Thyroid gland (tissue), 4 donors: Measurements from ENCODE around the gene FKBP6. TPM values are rescaled to one million over a fixed set of nuclear protein-coding genes. Genes with fewer than 3 reads are reported as not detected.

Experiments
- DNase-seq, 2 donors: peaks; one replicate each; pipeline ENCODE4 v3.0.0-alpha.2; 2019
- H3K27ac ChIP-seq, 3 donors: fragments of 200-600 bp; sonication (generic); 1 replicate in 2 of 3; 2 replicates in 1 of 3; pipeline ENCODE4 v1.5.1; 2016 to 2019; ENCODE audit warnings: mild to moderate bottlenecking in 1 of 3, moderate library complexity in 1 of 3
- H3K27me3 ChIP-seq: fragments of 200-600 bp; sonication (generic); one replicate; pipeline ENCODE4 v1.5.1; 2019
- H3K36me3 ChIP-seq, 2 donors: fragments of 200-600 bp; sonication (generic); one replicate each; pipeline ENCODE4 v1.5.1; 2016 to 2019
- H3K4me1 ChIP-seq, 2 donors: fragments of 200-600 bp; sonication (generic); one replicate each; pipeline ENCODE4 v1.5.1; 2017 to 2019
- H3K4me3 ChIP-seq, 3 donors: fragments of 200-600 bp; sonication (generic); replicated peaks in 1 of 3; 1 replicate in 2 of 3; 2 replicates in 1 of 3; pipeline ENCODE4 v1.5.1; 2016; ENCODE audit warnings: mild to moderate bottlenecking in 1 of 3
- H3K9me3 ChIP-seq: fragments of 200-600 bp; sonication (generic); one replicate; pipeline ENCODE4 v1.5.1; 2017
- POLR2A ChIP-seq, 2 donors: fragments of 450-650 bp; IDR thresholded peaks; one replicate each; pipeline ENCODE4 v1.6.1; 2017; ENCODE audit warnings: antibody characterized with exemption in 2 of 2, mild to moderate bottlenecking in 2 of 2, moderate library complexity in 1 of 2
- WGBS, 2 donors: methylation state at CpG; one replicate each; pipeline ENCODE4 v1.1.5; 2017; 5-methylcytosine and 5-hydroxymethylcytosine counted together
- intact Hi-C: fragments of 100-400 bp; cut with DNase I; formaldehyde crosslinking; loops from one replicate; pipeline ENCODE4 v1.15.1; 2023
- total RNA-seq, 4 donors: library from RNA; depleted of rRNA; stranded (reverse); fragments of >200 nt; gene quantifications; one replicate each; pipeline ENCODE4 v1.2.3, GENCODE V29; 2016
- TF ChIP-seq, protein P1 (sequence below), 6 experiments: fragments of 200-600 bp in 3 of 6; fragments of 450-650 bp in 3 of 6; sonication (generic) in 3 of 6; IDR thresholded peaks; one replicate each; pipeline ENCODE4 v1.5.1; 2016 to 2019; ENCODE audit warnings: antibody characterized with exemption in 6 of 6, mild to moderate bottlenecking in 2 of 6, inconsistent platforms in 1 of 6, moderate library complexity in 1 of 6

The FKBP6 gene
- total RNA-seq, 4 donors from 2014 or later = 0.27 TPM; not detected in 3

DNA sequence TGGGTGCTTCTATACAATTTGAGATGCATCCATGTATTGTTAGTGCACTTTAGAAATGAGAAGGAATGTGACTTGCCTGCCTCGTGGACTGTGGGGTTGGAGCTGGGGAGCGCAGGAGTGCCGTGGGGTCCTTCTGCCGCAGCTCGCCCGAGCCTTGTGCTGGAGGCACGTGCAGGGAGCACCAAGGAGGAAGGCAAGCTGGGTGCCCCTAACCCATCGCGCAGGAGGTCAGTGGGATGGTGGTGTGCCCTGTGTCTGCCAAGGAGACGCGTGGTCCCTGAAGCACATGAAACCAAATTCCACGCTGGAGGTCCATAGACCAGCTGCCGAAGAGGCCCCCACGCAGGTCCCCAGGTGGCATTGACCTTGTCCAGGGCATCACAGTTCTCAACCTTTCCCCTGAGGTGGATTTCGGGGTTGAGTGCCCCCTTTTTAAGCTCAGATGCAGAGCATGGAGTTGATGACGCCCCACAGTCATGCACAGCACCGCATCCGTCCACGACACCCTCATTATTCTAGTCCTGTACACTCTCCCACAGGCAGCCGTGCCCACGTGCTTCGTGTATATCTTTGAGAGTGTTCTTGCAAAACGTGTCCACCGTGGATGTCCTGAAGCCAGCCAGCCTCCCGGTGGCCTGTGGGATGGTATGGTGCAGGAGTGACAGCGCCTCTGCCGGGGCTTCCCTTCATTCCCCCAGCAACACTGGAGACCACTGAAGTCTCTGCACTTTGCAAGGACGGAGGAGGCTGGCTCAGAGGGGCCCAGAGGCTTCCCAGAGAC is 35.5 kb downstream of the FKBP6 start:
- DNase-seq = no peak
- Histone ChIP-seq H3K4me1 (peaks cover 5 to 8% of the 10 kb centered on the region in 2 donors), H3K9me3 (no peaks in the 10 kb centered on the region), H3K27me3 (no peaks in the 10 kb centered on the region), H3K36me3 (no peaks in the 10 kb centered on the region), H3K27ac (no peak overlapping the region), H3K4me3 (no peak overlapping the region)
- 79 to 85% methylated on average over 24 to 28 of the region's 28 CpGs for WGBS, 2 donors
- TF ChIP-seq, protein P1, sequence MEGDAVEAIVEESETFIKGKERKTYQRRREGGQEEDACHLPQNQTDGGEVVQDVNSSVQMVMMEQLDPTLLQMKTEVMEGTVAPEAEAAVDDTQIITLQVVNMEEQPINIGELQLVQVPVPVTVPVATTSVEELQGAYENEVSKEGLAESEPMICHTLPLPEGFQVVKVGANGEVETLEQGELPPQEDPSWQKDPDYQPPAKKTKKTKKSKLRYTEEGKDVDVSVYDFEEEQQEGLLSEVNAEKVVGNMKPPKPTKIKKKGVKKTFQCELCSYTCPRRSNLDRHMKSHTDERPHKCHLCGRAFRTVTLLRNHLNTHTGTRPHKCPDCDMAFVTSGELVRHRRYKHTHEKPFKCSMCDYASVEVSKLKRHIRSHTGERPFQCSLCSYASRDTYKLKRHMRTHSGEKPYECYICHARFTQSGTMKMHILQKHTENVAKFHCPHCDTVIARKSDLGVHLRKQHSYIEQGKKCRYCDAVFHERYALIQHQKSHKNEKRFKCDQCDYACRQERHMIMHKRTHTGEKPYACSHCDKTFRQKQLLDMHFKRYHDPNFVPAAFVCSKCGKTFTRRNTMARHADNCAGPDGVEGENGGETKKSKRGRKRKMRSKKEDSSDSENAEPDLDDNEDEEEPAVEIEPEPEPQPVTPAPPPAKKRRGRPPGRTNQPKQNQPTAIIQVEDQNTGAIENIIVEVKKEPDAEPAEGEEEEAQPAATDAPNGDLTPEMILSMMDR (IDR thresholded peaks at IDR 0.05) = no peak
- TF ChIP-seq POLR2A (IDR thresholded peaks at IDR 0.05) = no peak
- intact Hi-C loops = no loop called here

DNA sequence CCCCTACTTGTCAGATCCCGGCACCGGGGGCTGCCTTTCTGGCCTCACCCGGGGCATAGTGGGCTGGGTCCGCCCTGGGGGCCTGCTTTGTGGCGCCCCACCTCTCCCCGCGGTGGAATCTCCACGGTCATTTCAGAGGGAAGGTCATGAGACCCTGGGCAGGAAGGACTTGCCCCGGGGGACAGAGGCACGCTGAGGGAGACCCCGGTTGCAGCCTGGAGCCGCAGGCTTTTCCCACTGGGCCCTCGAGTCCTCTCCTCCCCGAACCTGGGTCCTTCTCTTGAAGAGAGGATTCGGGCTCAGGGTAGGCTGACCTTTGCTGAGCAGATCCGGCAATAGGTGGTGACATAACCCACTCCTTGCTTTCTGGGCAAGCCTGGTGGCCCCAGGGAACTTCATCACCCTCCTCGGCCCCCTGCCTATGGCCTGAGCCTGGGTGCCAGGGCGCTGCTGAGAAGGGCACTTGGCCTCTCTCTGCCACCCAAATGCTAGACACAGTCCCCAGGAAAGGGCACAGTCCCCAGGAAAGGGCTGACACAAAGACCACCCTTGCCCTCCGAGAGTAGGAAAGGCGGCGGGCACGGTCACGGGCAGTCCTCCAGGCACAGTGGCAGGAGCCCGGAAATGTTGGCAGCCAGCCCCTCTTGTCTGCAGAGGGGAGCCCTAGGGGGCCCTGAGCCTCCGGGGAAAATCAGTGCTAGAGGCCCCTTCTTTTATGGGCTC is 36.2 kb downstream of the FKBP6 start:
- intact Hi-C loops = no loop called here
- Histone ChIP-seq H3K27ac (no peak overlapping the region), H3K9me3 (no peaks in the 10 kb centered on the region), H3K4me3 (no peak overlapping the region), H3K4me1 (peaks cover 0 to under 1% of the 10 kb centered on the region in 2 donors), H3K27me3 (no peaks in the 10 kb centered on the region), H3K36me3 (no peaks in the 10 kb centered on the region)
- DNase-seq = no peak
- TF ChIP-seq, protein P1 (IDR thresholded peaks at IDR 0.05) = no peak
- WGBS, 2 donors = 60 to 68% methylated on average over 7 to 13 of the region's 25 CpGs

DNA sequence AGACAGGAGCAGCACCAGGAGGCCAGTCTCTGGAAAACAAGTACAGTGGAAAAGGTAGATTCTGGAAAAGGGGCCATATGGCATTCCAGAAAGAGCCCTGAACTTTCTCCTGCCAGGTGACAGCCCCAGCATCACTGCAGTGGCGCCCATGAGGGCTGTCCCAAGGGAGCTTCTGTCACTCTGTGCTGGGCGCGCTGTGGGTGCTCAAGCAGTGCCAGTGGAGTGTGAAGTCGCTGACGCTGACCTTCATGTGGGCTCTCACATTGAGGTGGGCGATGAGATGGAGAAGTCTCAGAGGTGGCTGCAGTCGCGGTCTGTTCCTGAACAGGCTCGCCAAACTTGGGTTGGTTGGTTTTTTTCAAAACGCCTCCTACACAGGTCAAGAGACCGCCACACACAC is 38.2 kb downstream of the FKBP6 start:
- H3K27me3 ChIP-seq = no peaks in the 10 kb centered on the region
- H3K4me3 ChIP-seq = no peak overlapping the region
- TF ChIP-seq POLR2A (IDR thresholded peaks at IDR 0.05) = no peak
- TF ChIP-seq, protein P1 (IDR thresholded peaks at IDR 0.05) = no peak
- intact Hi-C loops = no loop called here
- 85 to 96% methylated on average over 10 to 11 of the region's 11 CpGs for WGBS, 2 donors
- H3K27ac ChIP-seq = no peak overlapping the region
- DNase-seq = no peak
- no peaks in the 10 kb centered on the region for H3K4me1 ChIP-seq
- no peaks in the 10 kb centered on the region for H3K36me3 ChIP-seq
- no peaks in the 10 kb centered on the region for H3K9me3 ChIP-seq

DNA sequence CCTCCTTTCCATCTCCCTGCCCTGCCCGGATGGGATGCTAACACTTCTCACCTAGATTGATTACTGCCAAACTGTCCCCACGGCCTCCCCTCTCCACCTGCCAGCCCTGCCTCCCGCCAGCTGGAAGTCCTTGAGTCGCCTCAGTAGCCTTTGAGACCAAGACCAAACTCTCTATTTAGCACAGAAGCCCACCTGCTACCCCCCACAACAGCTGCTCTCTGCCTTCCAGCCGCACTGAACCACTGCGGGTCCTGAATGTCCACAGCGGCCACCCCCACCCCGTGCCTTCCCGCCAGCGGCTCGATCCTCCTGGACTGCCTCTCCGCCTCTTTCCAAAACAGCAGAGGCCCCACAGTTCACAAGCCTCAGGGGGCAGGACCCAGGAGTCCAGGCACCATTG is 39.0 kb downstream of the FKBP6 start:
- 75 to 85% methylated on average over 12 of the region's 12 CpGs for WGBS, 2 donors
- intact Hi-C loops = no loop called here

More for the DNA sequence above, 39.0 kb downstream of the FKBP6 start:
- Histone ChIP-seq H3K4me3 (no peak overlapping the region), H3K27ac (no peak overlapping the region), H3K9me3 (no peaks in the 10 kb centered on the region), H3K36me3 (no peaks in the 10 kb centered on the region), H3K27me3 (no peaks in the 10 kb centered on the region), H3K4me1 (no peaks in the 10 kb centered on the region)
- no peak for DNase-seq
- no peak for TF ChIP-seq POLR2A (IDR thresholded peaks at IDR 0.05)
- TF ChIP-seq, protein P1 (IDR thresholded peaks at IDR 0.05) = no peak
